Ishikawa (cell line): Measurements from ENCODE around the gene UNC80.

ENCODE experiments used
- CEBPB ChIP-seq: IDR thresholded peaks from 2 replicates; pipeline ENCODE4 v1.6.1; 2012
- CREB1 ChIP-seq: IDR thresholded peaks from 2 replicates; pipeline ENCODE4 v1.6.1; 2012; ENCODE audit warnings: low read depth
- EGR1 ChIP-seq: IDR thresholded peaks from 2 replicates; pipeline ENCODE4 v1.6.1; 2012
- EP300 ChIP-seq: IDR thresholded peaks from 2 replicates; pipeline ENCODE4 v1.6.1; 2012; ENCODE audit warnings: borderline replicate concordance
- FOXM1 ChIP-seq: IDR thresholded peaks from 2 replicates; pipeline ENCODE4 v1.6.1; 2012; ENCODE audit warnings: low read depth, borderline replicate concordance
- NFIC ChIP-seq: IDR thresholded peaks from 2 replicates; pipeline ENCODE4 v1.6.1; 2012
- RAD21 ChIP-seq: IDR thresholded peaks from 2 replicates; pipeline ENCODE4 v1.6.1; 2012; ENCODE audit warnings: low read depth
- TAF1 ChIP-seq: IDR thresholded peaks from 2 replicates; pipeline ENCODE4 v1.6.1; 2012; ENCODE audit warnings: low read depth, mild to moderate bottlenecking
- TCF12 ChIP-seq: IDR thresholded peaks from 2 replicates; pipeline ENCODE4 v1.6.1; 2012; ENCODE audit warnings: low read depth
- TEAD4 ChIP-seq: IDR thresholded peaks from 2 replicates; pipeline ENCODE4 v1.6.1; 2012
- YY1 ChIP-seq: IDR thresholded peaks from 2 replicates; pipeline ENCODE4 v1.6.1; 2012; ENCODE audit warnings: low read depth
- ZBTB7A ChIP-seq: IDR thresholded peaks from 2 replicates; pipeline ENCODE4 v1.6.1; 2012; ENCODE audit warnings: low read depth
- TF ChIP-seq, protein P1 (sequence below): IDR thresholded peaks from 2 replicates; pipeline ENCODE4 v1.6.1; 2012
- TF ChIP-seq, protein P2 (sequence below): IDR thresholded peaks from 2 replicates; pipeline ENCODE4 v1.6.1; 2012
- TF ChIP-seq, protein P3 (sequence below): IDR thresholded peaks from 2 replicates; pipeline ENCODE4 v1.6.1; 2012; ENCODE audit warnings: low read depth, mild to moderate bottlenecking

The UNC80 gene

DNA sequence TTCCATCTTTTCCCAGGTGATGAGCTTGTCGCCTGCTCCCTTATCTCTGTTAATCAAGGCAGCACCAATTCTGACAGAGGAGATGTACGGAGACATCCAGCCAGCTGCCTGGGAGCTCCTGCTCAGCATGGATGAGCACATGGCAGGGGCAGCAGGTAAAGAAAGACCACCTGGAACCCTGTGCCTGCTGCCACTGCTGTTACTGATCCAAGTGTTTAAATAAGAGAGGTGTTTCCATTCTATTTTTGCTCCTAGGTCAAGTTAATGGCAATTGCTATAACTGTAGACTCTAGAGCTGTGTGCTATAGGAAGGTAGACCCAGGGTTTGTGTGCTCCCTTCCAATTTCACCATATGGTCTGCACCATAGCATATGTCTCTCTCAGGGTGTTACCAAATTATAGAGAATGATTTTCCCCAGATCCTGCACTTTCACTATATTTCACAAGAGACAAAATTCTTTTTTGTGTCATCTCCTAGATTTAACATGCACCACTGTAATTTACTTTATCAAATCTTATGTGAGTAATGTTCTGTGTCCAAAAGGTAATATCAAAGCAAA is 142.2 kb downstream of the UNC80 start:
- no peak for TF ChIP-seq TAF1
- no peak for TF ChIP-seq EP300
- no peak for TF ChIP-seq RAD21
- TF ChIP-seq, protein P1, sequence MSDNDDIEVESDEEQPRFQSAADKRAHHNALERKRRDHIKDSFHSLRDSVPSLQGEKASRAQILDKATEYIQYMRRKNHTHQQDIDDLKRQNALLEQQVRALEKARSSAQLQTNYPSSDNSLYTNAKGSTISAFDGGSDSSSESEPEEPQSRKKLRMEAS: no peak
- TF ChIP-seq TEAD4: no peak
- TF ChIP-seq, protein P2, sequence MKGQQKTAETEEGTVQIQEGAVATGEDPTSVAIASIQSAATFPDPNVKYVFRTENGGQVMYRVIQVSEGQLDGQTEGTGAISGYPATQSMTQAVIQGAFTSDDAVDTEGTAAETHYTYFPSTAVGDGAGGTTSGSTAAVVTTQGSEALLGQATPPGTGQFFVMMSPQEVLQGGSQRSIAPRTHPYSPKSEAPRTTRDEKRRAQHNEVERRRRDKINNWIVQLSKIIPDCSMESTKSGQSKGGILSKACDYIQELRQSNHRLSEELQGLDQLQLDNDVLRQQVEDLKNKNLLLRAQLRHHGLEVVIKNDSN: no peak
- TF ChIP-seq EGR1: no peak
- TF ChIP-seq YY1: no peak
- TF ChIP-seq CEBPB: no peak
- TF ChIP-seq ZBTB7A: no peak
- TF ChIP-seq TCF12: no peak
- TF ChIP-seq, protein P3, sequence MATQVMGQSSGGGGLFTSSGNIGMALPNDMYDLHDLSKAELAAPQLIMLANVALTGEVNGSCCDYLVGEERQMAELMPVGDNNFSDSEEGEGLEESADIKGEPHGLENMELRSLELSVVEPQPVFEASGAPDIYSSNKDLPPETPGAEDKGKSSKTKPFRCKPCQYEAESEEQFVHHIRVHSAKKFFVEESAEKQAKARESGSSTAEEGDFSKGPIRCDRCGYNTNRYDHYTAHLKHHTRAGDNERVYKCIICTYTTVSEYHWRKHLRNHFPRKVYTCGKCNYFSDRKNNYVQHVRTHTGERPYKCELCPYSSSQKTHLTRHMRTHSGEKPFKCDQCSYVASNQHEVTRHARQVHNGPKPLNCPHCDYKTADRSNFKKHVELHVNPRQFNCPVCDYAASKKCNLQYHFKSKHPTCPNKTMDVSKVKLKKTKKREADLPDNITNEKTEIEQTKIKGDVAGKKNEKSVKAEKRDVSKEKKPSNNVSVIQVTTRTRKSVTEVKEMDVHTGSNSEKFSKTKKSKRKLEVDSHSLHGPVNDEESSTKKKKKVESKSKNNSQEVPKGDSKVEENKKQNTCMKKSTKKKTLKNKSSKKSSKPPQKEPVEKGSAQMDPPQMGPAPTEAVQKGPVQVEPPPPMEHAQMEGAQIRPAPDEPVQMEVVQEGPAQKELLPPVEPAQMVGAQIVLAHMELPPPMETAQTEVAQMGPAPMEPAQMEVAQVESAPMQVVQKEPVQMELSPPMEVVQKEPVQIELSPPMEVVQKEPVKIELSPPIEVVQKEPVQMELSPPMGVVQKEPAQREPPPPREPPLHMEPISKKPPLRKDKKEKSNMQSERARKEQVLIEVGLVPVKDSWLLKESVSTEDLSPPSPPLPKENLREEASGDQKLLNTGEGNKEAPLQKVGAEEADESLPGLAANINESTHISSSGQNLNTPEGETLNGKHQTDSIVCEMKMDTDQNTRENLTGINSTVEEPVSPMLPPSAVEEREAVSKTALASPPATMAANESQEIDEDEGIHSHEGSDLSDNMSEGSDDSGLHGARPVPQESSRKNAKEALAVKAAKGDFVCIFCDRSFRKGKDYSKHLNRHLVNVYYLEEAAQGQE: no peak
- TF ChIP-seq CREB1: no peak
- no peak for TF ChIP-seq NFIC
- TF ChIP-seq FOXM1: no peak

DNA sequence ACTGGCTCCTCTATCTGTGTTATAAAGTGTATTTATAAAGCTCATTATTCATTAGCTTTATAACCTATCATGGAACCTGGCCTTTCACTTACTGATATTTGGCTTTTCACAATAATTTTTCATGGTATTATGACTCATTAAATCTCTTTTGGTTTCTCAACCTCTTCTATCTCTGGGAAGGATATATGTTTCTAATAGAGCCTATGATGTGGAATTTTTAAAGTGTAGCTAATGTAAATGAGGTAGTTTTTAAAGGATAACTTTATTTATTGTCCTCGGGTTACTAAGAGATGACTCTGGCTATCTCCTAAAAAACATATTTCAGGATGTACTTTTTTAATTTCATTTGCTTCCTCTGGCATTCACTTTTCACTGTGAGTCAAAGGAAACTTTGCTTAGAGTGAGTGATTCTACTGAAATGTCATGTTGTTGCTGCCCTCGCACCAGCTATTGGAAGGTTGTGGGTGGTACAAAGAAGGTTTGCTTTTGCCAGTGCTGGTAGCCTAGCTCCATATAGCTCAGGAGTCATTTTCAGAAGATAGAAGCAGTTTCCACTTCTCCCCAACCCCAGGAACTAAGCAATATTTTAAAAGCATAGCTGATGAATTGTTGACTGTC is 145.6 kb downstream of the UNC80 start:
- TF ChIP-seq FOXM1: no peak

DNA sequence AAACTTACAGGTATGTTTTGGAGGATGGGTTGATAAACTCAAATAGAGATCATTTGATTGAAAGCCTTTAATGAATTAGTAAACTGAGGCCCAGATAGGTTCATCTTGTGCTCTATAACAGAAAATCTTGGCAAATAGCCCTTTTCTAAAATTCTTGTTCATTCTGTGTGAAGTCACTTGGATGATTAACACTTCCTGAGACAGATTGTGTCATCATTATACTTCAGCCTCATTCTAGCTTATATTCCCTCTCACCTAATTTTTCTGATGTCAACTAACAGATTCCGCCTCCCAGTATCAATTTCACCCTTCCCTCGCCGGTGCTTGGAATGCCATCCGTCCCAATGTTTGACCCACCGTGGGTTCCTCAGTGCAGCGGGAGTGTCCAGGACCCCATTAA is 146.6 kb downstream of the UNC80 start:
- TF ChIP-seq TAF1 (no peak), EGR1 (no peak)
- TF ChIP-seq, protein P1: no peak

DNA sequence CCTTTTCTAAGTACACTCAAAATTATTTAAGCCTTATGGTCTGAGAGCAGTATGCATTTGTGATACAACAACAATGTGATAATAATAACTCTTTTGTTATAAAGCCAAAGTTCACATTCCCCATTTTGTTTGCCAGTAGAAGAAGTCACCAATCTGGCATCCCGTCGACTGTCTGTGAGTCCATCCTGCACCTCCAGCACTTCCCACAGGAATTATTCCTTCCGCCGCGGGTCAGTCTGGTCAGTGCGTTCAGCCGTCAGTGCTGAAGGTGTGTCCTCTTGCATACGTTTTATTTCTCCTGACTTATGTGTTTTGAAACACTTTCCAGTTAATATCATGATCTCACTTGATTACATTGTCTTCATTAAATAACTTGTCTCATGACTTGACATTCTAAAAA is 150.5 kb downstream of the UNC80 start:
- TF ChIP-seq FOXM1: no peak

DNA sequence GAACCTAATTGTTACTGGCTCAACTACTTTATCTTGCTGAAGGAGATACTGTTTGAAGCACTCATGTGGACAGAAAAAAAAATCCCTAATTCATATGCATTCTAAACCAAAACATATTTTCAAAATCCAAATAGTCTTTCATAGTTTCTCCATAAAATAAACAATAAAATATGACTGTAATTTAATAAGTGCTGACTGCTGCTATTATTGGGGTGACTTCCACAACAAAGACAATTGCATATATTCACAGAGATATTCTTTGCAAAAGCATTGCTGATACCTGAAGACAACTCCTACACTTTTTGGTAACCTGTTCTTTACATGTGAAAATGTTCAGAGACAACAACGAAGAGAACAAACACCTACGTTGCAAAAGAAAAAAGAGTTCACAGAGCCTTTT is 157.7 kb downstream of the UNC80 start:
- no peak for TF ChIP-seq TCF12

DNA sequence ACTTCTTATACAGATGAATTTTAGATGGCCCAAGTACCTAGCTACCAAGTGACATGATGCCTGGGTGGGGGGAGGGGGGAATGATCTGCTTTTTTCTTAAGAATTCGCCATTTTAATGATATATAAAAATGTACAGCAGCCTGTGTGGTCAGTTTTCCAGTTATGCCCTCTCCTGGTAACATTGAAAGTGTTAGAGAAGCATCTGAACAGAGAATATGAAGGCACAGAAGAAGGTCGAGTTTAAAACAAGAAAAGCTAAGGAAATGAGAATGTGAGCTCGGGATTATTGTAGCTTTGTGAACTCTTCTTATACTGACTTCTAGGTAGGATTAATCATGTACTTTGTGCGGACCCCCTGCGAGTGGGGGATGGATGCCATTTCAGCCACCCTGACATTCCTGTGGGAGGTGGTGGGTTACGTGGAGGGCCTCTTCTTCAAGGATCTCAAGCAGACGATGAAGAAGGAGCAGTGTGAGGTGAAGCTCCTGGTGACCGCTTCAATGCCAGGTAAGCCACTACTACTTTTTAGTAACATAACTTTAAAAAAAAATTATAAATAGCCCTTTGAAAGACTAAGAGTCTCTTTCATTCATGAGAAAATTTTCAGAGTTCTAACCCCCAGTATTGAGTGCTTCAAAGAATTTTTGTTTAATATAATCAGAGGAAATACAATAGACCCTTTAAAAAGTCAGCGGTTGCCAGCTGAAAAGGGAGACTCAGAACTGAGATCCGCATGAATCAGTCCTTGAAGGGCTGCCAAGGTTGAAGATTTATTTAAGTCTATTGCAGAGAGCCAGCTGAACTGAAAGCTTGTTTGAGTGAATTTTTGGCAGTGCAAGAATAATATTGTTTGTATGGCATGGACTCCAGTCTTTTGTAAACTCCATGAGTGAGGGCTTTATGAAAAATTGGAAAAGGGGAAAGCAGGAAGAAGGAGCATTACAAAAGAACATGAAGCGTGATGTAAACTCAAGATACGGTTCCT is 162.2 kb downstream of the UNC80 start:
- peak; percentile 18; the same call in 1 of the 2 replicates for TF ChIP-seq EP300
- no peak for TF ChIP-seq TAF1
- TF ChIP-seq NFIC: peak; percentile 60

DNA sequence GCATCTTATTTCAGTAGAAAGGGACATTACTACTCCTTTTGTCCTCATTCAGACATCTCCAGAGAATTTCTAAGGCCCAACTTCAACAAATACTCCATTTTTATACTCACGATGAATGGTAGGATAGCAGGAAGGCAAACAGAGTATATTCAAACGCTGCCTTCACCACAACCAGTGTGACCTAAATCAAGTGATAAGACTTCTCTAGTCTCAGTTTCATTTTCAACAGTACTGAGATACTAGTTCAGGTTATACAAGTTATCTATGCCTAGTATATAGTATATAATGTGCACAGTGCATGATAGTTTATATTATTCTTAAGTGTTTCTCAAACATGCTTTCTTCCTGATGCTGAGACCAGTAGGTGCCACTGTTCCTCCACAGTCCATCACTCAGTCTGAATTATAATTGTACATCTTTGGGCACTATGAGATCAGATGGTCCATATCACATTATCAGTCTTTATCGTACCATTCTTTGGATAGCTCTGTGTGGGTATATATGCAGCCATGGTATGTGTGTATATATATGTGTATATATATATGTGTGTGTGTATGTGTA is 164.6 kb downstream of the UNC80 start:
- TF ChIP-seq, protein P1: no peak
- TF ChIP-seq CEBPB: no peak
- TF ChIP-seq CREB1: no peak
- no peak for TF ChIP-seq TEAD4
- peak; percentile 53 for TF ChIP-seq RAD21
- TF ChIP-seq TCF12: no peak

DNA sequence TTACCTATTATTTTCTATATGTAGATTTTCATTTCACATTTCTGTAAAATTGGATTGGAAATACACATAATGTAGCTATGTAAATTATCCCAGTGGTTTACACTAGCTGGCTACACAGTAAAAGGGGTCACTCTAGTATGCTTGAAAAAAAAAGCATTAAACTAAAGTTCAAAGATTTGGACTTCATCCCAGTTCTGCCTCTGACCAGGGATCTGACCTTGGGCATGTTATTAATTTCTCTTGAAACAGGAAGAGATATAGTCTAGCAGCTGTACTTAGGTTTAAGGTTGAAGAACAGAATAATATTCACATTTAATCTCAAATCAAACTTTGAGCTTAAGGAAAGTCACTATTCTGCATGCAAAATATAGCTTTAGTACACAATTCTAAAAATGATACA is 166.3 kb downstream of the UNC80 start:
- no peak for TF ChIP-seq NFIC
- TF ChIP-seq TAF1: no peak
- TF ChIP-seq RAD21: no peak
- TF ChIP-seq, protein P1: no peak
- TF ChIP-seq CREB1: no peak
- TF ChIP-seq YY1: no peak
- no peak for TF ChIP-seq EP300
- TF ChIP-seq, protein P3: no peak
- no peak for TF ChIP-seq FOXM1
- TF ChIP-seq, protein P2: no peak
- no peak for TF ChIP-seq TCF12
